Stimulated activated CD4-positive, alpha-beta T cell treated with anti-CD3 and anti-CD28 coated beads, Interleukin-12 subunit alpha, Interleukin-12 subunit beta, amount 100 ng/mL, for 4 hours (primary cell): ENCODE data around the gene SYPL2.
"Not testable (repeated sequence)": the region's sequence is repeated elsewhere in the genome, so short reads cannot be mapped to it uniquely, and the experiment has no call there.

ENCODE experiments used
- DNase-seq: peaks from one replicate; pipeline ENCODE4 v3.0.0-alpha.2; 2020

SYPL2 gene

DNA sequence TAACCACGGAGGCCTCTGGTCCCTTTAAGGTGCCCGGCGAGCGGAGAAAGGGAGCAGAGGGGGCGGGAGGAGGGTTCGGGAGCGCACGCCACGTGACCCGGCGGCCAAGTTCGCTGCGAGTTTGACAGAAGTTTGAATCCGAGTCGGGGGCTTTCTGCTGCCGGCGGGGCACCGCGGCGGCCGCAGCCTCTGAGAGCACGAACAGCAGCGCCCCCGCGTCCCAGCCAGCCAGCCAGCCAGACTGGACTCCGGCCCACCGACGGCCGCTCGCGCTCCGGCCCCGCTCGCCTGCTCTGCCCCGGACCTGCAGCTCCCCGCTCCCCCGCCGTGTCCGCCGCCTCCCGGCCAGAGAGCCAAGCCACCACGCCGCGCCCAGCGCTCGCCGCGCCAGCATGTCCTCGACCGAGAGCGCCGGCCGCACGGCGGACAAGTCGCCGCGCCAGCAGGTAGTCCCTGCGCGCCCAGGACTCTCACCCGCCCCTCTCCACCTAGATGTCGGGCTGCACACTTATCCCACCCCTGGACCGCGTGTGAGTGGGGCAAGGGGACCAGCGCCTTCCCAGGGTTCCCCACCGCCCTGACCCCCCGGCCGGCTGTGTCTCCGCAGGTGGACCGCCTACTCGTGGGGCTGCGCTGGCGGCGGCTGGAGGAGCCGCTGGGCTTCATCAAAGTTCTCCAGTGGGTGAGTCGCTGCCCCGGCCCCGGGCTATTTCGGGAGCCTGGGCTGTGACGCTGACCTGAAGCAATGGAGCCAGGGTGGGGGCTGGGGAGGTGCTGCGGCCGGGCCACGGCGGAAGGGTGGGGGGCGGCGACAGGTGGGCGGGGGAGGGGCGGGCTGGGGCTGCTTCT, at the start of gene SYPL2:
Gene SYPL2 (plus strand): TSS at position 95 of the 849 bp plus-strand sequence. CDS start 298 bp downstream, at position 393.
- DNase-seq = peak; percentile 21

DNA sequence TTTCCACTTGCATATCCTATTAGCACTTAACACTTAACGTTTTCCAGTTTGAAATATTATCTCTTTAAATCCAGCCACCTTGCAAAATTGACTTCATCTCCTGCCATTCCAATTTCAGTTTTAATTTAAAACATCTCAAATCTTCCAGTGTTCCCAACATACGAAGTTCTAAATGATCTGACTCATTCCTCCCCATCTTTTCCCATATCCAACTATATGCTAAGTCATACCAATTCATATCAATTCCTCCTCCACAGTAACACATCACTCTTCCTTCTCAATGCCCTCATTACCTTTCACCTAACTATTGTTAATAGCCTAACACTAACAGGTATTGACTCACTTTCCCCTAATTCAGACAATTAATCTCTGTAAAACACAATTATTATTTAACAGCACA, 42.8 kb upstream of the SYPL2 start:
- DNase-seq = no peak

DNA sequence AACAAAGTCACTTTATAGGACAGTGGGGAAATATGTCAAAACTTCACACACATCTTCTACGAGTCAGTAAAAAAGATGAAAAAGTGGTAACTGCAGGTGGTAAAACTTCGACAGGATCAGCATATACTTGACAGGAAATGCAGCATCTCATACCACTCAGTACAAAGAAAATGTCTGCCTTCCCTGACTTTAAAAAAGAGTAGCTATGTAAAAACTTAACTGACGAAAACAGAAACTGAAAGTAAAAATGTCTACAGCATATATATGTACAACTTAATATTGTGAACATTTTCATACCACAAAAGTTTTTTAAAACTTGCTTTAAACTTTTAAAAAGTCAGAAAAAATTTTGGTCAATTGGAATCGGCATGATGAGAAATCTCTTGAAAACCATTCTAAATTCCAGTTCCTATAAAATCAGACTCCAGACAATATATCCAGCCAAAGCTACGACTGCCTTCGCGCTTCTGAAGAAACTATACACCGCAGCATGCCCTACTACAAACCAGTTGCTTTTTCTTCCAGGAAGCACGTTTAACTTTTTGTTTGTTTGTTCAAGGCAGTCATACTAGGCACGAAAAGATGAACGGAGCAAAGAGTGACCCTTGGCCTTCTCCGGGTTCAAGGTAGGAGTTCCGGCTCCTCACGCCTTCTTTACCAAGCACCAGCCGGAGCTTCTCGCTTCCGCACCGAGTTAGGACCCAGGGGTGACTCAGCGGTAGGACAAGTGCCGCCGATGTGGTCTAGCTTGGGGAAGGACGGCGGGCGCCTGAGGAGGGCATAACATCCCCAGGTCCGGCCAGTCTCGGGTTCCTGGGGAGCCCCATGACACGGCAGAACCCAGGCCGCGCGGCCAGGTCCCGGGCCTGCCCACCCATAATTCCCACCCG, 40.7 kb upstream of the SYPL2 start:
- peak; percentile 53 for DNase-seq

DNA sequence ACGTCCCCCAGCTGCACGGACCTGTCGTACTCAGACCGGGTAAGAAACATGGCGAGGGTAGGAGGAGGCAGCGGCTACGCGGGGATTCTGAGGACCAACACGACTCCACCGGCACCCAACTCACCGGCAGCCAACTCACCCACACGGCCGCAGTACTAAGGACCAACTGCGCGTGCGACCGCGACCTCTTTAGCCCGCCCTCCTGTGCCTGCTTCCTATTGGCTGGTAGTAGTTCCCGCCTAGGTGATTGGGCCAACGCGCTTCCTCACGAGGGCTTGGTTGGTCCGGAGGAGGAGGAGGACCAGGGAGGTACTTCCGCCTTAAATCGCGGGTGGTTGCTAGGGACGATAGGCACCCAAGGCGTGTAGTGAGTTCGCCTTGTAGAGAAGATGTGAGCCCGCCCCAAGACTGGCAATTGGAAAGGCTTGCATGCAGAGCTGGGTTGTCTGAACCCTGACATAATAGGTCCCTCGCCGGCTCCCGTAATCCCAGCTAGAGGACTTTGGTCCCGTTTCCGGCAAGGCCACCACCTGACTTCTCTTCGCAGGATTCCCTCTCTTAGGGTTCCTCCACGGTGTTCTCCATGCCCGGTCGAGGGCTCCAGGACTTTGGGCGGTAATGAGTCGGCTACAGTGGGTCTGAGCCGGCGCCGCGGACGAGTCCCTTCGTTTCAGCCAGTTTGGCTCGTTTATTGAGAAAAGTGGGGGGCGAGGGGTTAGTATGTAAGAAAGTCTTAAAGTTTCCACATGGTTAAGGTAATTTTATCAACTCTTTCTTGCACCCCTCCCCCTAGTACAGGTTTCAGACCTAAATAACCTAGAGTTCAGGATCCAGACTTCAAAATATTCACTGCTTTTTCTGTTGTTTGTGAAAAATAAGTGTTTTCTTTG, 39.8 kb upstream of the SYPL2 start, which contains the start of gene PSMA5:
Gene PSMA5 (minus strand): TSS at position 168 of the 890 bp plus-strand sequence. CDS start 118 bp downstream, at position 50.
- DNase-seq = peak; percentile 88

DNA sequence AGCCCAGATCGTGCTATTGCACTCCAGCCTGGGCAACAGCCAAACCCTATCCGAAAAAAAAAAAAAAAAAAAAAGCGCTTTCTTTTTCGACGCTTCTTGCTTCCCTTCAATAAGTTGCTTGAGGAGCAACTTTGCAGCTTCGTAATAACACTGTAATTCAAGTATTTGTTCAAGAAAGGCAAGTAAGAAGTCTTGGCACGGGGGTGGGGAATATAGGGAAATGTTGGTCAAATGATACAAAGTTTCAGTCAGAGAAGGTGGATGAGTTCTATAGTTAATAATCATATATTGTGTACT, 39.2 kb upstream of the SYPL2 start:
- DNase-seq = no peak

DNA sequence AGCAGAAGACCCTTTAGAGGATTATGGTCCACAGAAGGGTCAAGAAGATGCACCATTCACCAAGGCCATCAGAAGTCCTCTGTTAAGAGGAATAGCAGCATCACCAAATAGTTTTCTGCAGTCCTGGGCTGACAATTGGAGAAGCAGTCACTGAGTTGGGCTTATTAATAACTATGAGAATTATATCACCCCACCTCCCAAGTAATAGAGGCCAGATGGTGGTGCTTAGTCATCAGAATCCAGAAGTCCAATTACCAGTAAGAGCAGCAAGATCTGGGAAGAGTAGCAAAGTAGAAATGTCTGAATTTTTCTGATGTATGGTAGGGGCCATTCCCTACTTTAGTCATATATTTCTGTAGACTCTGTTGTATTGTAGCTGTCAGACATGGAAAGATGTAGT, 34.0 kb upstream of the SYPL2 start:
- DNase-seq = no peak

DNA sequence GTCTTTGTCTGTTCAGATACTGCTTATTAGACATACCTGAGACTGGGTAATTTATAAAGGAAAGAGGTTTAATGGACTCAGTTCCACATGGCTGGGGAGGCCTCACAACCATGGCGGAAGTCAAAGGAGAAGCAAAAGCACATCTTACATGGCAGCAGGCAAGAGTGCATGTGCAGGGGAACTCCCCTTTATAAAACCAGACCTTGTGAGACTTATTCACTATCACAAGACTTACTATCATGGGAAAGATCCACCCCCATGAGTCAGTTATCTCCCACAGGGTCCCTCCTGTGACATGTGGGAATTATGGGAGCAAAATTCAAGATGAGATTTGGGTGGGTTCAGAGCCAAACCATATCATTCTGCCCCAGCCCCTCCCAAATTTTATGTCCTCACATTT, 33.0 kb upstream of the SYPL2 start:
- no peak for DNase-seq

DNA sequence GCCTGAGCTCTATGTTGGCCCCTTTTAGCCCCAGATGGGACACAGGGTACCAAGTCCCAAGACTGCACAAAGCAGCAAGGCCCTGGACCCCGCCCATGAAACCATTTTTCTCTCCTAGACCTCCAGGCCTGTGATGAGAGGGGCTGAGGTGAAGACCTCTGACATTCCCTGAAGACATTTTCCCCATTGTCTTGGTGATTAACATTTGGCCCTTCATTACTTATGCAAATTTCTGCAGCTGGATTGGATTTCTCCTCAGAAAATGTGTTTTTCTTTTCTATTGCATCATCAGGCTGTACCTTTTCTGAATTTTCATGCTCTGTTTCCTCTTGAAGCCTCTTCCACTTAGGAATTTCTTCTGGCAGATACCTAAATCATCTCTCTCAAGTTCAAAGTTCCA, 31.9 kb upstream of the SYPL2 start:
- no peak for DNase-seq

DNA sequence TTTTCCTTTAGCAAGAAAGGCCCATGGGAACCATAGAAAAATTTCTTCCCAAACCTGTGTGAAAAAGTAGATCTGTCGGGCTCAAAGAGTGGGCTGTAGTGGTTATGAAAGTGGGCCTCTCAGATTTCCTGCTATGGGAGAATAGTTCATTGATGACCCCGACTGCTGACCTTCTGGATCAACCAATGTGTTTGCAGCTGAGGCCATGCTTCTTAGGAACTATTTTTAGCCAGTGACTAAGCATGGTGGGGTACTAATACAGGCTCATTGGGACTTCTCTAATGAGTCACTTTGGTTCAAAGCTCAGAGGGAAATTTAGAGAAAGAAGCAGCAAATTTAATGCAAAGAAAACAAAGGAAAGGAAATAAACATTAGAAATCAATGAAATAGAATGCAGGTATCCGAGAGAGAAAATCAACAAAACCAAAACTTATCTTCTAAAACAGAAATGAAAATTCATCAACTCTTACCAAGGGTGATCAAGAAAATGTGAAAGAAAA, 27.5 kb upstream of the SYPL2 start:
- no peak for DNase-seq

DNA sequence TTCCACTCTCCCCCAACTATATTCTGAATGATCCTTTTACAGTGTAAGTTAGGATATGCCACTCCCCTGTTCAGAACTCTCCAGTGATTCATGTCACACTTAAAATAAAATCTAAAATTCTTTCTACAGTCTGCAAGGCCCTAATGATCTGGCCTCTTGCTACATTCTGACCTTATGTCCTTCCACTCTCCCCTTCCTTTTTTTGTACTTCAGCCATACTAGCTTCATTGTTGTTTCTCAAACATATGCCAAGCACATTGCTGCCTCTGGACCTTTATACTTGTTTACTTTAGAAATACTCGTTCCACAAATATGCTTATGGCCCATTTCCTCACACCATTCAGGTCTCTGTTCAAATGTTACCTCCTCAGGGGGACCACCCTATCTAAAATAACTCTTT, 25.3 kb upstream of the SYPL2 start:
- no peak for DNase-seq

DNA sequence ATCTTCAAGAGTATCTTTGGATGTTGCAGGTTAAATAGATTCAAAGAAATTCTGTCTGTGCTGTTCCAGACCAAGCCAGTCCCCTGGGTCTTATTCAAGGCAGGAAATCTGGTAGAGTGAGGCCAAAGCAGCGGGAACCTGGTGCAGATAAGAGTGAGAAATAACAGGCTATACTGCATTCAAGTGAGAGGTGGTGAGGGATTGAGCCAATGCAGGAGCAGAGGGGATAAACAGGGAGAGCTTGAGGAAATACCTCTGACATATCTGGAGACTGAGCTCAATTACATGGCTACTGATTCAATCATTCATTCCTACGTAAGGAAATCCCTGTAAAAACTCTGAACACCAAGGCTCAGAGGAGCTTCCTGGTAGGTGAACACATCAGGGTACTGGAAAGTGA, 22.9 kb upstream of the SYPL2 start:
- DNase-seq = no peak

DNA sequence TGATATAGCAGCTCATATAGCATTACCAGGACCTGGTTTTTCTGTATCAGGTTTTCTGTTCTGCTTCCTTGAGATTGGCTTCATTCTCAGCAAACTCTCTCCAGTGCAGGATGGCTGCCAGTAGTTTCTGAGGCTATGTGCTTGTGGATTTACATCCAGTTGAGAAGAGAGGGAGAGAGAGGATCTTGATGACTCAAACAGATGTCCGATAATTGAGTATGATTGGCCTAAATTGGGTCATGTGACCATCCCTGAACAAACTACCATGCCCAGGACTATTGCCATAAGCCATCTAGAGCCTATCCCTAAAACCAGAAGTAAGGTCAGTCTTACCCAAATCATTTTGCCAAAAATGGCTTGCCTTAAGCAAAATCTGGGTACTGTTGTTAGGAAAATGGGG, 22.0 kb upstream of the SYPL2 start:
- DNase-seq = no peak

DNA sequence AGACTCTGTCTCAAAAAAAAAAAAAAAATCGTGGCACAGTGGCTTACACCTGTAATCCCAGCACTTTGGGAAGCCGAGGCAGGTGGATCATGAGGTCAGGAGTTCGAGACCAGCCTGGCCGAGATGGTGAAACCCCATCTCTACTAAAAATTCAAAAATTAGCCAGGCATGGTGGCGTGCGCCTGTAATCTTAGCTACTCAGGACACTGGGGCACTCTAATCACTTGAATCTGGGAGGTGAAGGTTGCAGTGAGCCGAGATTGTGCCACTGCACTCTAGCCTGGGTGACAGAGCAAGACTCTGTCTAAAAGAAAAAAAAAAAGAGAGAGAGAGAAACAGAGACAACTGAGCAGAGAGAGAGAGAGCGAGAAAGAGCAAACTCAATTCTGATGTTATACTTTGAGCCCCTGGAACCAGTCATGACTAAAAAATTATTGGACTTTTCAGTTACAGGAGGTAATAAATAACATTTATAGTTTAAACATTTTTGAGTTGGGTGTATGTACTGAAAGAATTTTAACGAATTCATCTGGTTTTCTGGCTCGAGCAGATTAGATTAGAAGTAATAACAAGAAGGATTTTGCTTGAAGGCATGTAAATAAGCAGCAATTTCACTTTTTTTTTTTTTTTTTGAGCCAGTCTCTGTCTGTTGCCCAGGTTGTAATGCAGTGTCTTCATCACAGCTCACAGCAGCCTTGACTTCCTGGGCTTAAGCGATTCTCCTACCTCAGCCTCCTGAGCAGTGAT, 20.2 kb upstream of the SYPL2 start:
- not testable (repeated sequence) for DNase-seq

DNA sequence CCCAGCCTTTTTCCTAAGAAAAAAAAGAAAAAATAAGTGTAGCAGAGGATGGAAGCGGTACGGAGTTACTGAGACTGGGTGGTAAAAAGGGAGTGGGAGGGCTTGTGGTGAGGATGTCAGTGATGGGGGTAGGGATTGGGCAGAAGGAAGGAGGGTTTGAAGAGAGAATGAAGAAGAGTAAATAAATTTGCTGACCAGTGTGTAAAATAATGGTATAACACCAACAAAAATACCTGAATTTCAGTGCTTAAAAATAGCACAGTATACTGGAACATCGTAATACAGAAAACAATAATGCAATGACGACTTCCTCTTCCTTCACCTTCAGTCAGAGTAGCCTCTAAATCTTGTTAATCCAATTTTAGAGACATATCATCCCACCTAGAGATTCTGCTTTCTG, 18.8 kb upstream of the SYPL2 start:
- DNase-seq = no peak

DNA sequence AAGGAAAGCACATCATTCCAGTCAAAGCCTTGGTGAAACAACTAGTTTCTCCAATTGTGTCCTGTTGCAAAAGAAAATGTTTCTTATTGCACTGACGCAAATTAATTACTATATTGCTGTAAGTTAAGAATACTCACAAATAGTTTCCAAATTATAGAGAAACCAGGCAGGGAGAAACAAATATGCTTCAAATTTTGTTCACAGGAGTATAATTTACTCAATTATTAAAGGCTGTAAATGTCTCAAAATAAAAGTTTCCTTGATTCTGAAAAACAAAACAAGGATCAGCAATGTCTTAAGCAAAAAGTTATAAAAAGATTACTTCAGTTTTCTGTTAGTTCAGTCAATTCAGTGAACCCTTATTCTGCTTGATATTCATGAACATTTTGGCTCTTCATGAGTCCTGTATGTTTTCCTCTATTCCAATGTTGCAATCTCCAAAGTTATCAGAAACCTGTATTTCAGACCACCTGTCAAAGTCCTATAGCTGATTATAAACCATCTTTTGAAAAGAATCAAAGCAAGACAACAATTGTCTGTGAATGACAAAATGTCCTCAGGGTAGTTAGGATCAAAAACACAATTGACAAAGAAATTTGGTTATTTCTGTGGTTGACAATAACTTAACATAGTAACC, 11.7 kb upstream of the SYPL2 start:
- DNase-seq = no peak

DNA sequence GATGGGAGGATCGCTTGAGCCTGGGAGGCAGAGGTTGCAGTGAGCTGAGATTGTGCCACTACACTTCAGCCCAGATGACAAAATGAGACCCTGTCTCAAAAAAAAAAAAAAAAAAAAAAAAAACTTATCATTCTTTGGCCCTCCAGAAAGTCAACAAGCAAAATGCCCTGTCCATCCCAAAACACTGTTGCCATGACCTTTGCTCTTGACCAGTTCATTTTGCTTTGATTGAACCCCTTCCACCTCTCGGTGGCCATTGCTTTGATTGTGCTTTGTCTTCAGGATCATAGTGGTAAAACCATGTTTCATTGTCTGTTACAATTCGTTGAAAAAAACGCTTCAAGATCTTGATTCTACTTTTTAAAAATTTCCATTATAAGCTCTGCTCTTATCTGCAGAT, 8.5 kb upstream of the SYPL2 start:
- DNase-seq = no peak

DNA sequence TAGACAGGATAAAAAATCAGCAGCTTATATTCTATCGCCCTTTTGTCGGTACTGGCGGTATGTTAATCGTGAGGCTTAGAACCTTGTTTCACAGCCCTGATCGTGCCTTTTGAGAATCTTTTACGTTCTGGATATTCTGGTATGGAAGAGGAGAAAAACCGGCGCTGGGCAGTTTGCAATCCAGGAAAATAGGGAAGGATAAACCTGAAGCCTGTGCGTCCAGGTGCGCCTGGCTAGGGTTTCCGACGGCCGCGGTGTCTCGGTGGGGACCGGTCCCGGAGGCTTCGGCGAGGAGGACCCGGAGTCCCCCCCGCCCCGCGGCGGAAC, 258 bp upstream of the SYPL2 start:
- no peak for DNase-seq

DNA sequence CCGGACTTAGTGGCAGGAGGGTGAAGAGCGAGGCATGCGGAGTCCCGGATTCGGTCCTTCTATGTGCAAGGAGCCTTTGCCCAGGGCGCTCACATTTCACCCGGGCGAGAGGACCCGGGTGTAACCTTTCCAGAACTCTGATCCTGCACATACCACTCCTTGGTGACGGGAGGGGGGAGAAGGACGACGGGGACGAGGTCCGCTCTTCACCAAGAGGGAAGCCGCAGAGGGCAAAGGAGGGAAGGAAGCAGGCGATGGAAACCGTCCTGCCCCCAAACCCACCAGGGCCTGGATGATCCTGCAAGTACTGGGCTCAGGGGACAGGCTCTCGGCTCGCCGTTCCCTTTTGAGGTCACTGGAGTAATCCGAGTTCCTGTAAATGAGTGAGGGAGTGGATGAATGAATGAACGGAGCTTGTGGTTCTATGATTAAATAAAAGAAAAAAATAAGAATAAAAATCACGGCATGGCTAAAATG, 993 bp downstream of the SYPL2 start:
- no peak for DNase-seq

DNA sequence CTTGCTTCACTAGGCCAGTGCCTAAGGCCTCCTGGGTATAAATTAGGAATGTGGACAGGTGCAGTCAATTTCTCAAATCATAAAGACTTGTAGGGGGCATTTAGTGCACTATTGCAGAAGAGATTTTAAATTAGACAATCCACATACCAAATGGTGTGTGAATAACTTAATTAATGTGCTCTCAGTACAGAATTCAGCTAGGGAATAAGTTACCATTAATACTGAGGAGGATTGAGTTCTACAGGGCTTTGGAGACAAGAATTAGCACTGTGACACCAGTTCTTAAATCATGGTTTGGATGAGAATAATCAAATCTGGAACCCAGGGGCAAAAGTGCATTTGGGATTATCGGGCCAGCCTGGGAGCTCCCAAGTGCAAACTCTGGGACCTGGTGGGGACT, 1.7 kb downstream of the SYPL2 start:
- no peak for DNase-seq

DNA sequence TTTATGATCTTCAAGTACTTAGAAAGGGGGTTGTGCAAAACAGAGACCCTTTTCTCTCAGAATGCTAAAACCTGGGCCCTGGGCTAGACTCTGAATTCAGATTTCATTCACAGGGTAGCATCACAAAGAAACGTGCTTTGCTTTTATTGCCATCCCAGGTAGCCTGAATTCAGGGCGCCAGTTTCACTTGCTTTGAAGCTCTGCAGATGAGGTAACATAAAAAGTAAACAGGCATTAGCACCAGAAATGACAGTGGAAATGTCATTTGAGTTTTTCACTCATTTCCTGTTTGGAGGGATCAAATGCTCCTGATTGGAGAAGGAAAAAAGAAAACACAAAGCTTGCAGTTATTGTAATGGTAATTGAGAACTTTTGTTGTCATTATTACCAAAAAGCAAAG, 2.6 kb downstream of the SYPL2 start:
- no peak for DNase-seq

DNA sequence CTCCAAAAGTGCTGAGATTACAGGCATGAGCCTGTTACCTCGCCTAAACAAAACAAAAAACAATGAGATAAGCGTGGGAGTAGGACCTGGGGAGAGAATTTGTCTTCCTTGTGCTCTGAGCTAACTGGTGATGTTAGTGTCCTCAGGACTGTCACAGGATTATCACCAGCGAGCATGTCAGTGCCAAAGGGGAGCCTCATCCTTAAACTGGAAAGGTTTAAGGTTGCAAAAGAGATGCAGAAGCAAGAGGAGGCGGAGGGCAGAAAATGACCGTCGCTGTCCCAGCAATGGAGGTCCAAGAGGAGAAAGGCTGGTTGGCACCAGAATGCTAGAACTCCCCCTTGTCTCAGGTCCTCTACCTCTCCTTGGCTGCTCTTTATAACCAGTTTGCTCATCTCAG, 3.9 kb downstream of the SYPL2 start:
- DNase-seq = no peak

DNA sequence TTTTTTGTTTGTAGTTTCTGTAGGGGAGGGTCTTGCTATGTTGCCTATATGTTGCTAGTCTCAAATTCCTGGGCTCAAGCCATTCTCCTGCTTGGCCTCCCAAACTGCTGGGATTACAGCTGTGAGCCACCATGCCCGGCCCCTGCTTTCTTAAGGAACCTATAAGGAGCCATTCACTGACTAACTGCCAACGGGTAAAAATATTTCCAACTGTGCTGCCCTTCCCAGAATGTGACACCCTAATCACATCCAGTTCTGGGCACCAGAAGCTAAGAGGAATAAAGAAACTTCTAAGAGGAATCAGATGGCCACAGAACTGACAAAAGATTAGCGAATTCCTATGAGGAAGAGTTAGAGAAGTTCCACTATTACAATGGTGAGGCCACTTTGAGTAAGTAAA, 6.4 kb downstream of the SYPL2 start:
- no peak for DNase-seq
